Trophoblast cell (in vitro differentiated cells and primary cell): ENCODE data around the gene GATB.

Experiments used
- DNase-seq, 2 donors: peaks; one replicate each; pipeline ENCODE4 v3.0.0-alpha.2; 2016
- H2AFZ ChIP-seq: 2 replicates; pipeline ENCODE4 v1.6.1; 2013; ENCODE audit warnings: low read length, moderate library complexity, mild to moderate bottlenecking; ENCODE audit not compliant: insufficient read depth, poor library complexity
- H2AK5ac ChIP-seq: 2 replicates; pipeline ENCODE4 v1.6.1; 2013; ENCODE audit warnings: mild to moderate bottlenecking, low read length
- H2BK120ac ChIP-seq: 2 replicates; pipeline ENCODE4 v1.6.1; 2013; ENCODE audit warnings: low read length, mild to moderate bottlenecking, moderate library complexity; ENCODE audit not compliant: insufficient read depth, poor library complexity
- H2BK12ac ChIP-seq: 2 replicates; pipeline ENCODE4 v1.6.1; 2013; ENCODE audit warnings: mild to moderate bottlenecking, low read length, moderate library complexity
- H2BK5ac ChIP-seq: 2 replicates; pipeline ENCODE4 v1.6.1; 2013; ENCODE audit warnings: low read length, low read depth, moderate library complexity, mild to moderate bottlenecking; ENCODE audit not compliant: poor library complexity
- H3K14ac ChIP-seq: 2 replicates; pipeline ENCODE4 v1.6.1; 2013; ENCODE audit warnings: mild to moderate bottlenecking, low read length
- H3K18ac ChIP-seq: 2 replicates; pipeline ENCODE4 v1.6.1; 2013; ENCODE audit warnings: mild to moderate bottlenecking, low read length
- H3K23ac ChIP-seq: 2 replicates; pipeline ENCODE4 v1.6.1; 2013; ENCODE audit warnings: low read length
- H3K27ac ChIP-seq: 2 replicates; pipeline ENCODE4 v1.5.1; 2013; ENCODE audit warnings: low read depth, mild to moderate bottlenecking, inconsistent platforms, low read length, moderate library complexity
- H3K27me3 ChIP-seq: 2 replicates; pipeline ENCODE4 v1.6.1; 2013; ENCODE audit warnings: inconsistent platforms, mild to moderate bottlenecking, low read length, moderate library complexity; ENCODE audit not compliant: insufficient read depth
- H3K36me3 ChIP-seq, 2 experiments: 1 replicate in 1 of 2; 2 replicates in 1 of 2; pipeline ENCODE4 v1.6.1; 2013; ENCODE audit warnings: low read length in 2 of 2, mild to moderate bottlenecking in 2 of 2, moderate library complexity in 1 of 2; ENCODE audit not compliant: insufficient read depth in 2 of 2, control insufficient read depth in 1 of 2
- H3K4ac ChIP-seq: 2 replicates; pipeline ENCODE4 v1.6.1; 2013; ENCODE audit warnings: low read depth, mild to moderate bottlenecking, low read length, moderate library complexity
- H3K4me1 ChIP-seq, 2 experiments: 1 replicate in 1 of 2; 2 replicates in 1 of 2; pipeline ENCODE4 v1.6.1; 2013; ENCODE audit warnings: low read length in 2 of 2, mild to moderate bottlenecking in 2 of 2, moderate library complexity in 1 of 2; ENCODE audit not compliant: insufficient read depth in 2 of 2, control insufficient read depth in 1 of 2
- H3K4me2 ChIP-seq: 2 replicates; pipeline ENCODE4 v1.6.1; 2013; ENCODE audit warnings: inconsistent platforms, mild to moderate bottlenecking, low read length, moderate library complexity
- H3K4me3 ChIP-seq: 2 replicates; pipeline ENCODE4 v1.5.1; 2013; ENCODE audit warnings: mild to moderate bottlenecking, low read depth, low read length, inconsistent platforms
- H3K79me1 ChIP-seq: one replicate; pipeline ENCODE4 v1.6.1; 2013; ENCODE audit warnings: low read length
- H3K79me2 ChIP-seq: 2 replicates; pipeline ENCODE4 v1.6.1; 2013; ENCODE audit warnings: low read length, mild to moderate bottlenecking; ENCODE audit not compliant: control insufficient read depth, insufficient read depth, poor library complexity
- H3K9ac ChIP-seq: 2 replicates; pipeline ENCODE4 v1.6.1; 2013; ENCODE audit warnings: mild to moderate bottlenecking, low read length
- H3K9me3 ChIP-seq: 2 replicates; pipeline ENCODE4 v1.6.1; 2013; ENCODE audit warnings: low read depth, mild to moderate bottlenecking, control low read depth, inconsistent platforms, low read length; ENCODE audit not compliant: insufficient read depth
- H4K12ac ChIP-seq: 2 replicates; pipeline ENCODE4 v1.6.1; 2013; ENCODE audit warnings: low read depth, mild to moderate bottlenecking, low read length, moderate library complexity
- H4K8ac ChIP-seq: 2 replicates; pipeline ENCODE4 v1.6.1; 2013; ENCODE audit warnings: low read depth, mild to moderate bottlenecking, low read length, moderate library complexity
- H4K91ac ChIP-seq: one replicate; pipeline ENCODE4 v1.6.1; 2013; ENCODE audit warnings: low read depth, mild to moderate bottlenecking, low read length, moderate library complexity
- WGBS: extraction: QIAGEN DNeasy Blood & Tissue Kit; methylation state at CpG from one replicate; pipeline ENCODE4 v1.1.7; 2013; ENCODE audit warnings: missing lambda C conversion rate; ENCODE audit not compliant: insufficient read length, insufficient coverage; ENCODE audit errors: extremely low coverage; 5-methylcytosine and 5-hydroxymethylcytosine counted together

The GATB gene

GRCh38 chr4:151690876-151691275, 69.9 kb downstream of the GATB start:
- Histone ChIP-seq H2BK120ac (no peak overlapping the region), H2BK5ac (no peak overlapping the region), H3K9ac (no peak overlapping the region), H3K4me3 (no peak overlapping the region), H3K9me3 (no peaks in the 10 kb centered on the region), H2AK5ac (no peak overlapping the region), H2BK12ac (no peak overlapping the region), H3K23ac (no peak overlapping the region), H3K14ac (no peak overlapping the region), H3K4me2 (no peak overlapping the region), H2AFZ (no peak overlapping the region), H4K8ac (no peak overlapping the region), H3K79me2 (peaks cover 3% of the 10 kb centered on the region), H3K79me1 (peaks cover 19% of the 10 kb centered on the region), H3K4me1 (peaks cover 33 to 41% of the 10 kb centered on the region in 2 experiments), H3K27me3 (no peaks in the 10 kb centered on the region), H3K27ac (peak overlapping the region; percentile 68), H4K91ac (peak overlapping the region; percentile 24), H4K12ac (no peak overlapping the region), H3K18ac (no peak overlapping the region), H3K4ac (no peak overlapping the region), H3K36me3 (no peaks in the 10 kb centered on the region)
- no CpG with 5 or more reads among the region's 4 CpGs for WGBS
- no peak for DNase-seq

GRCh38 chr4:151690164-151690870, 70.5 kb downstream of the GATB start:
- H3K9ac ChIP-seq, result no peak overlapping the region
- H3K4ac ChIP-seq, result no peak overlapping the region
- no peak overlapping the region for H2BK120ac ChIP-seq
- H2AFZ ChIP-seq, result no peak overlapping the region
- no peak overlapping the region for H2BK12ac ChIP-seq
- no peak overlapping the region for H4K8ac ChIP-seq
- peaks cover 19% of the 10 kb centered on the region for H3K79me1 ChIP-seq
- peak overlapping the region; percentile 68 for H3K27ac ChIP-seq
- H3K23ac ChIP-seq, result no peak overlapping the region
- no CpG with 5 or more reads among the region's 4 CpGs for WGBS
- no peak overlapping the region for H2AK5ac ChIP-seq
- H3K4me1 ChIP-seq, result peaks cover 32 to 39% of the 10 kb centered on the region in 2 experiments
- H3K36me3 ChIP-seq, result no peaks in the 10 kb centered on the region
- H3K14ac ChIP-seq, result no peak overlapping the region
- peak overlapping the region; percentile 6 for H3K4me2 ChIP-seq
- no peaks in the 10 kb centered on the region for H3K27me3 ChIP-seq
- peak; percentile 48 to 80 for DNase-seq
- peak overlapping the region; percentile 24 for H4K91ac ChIP-seq
- no peaks in the 10 kb centered on the region for H3K9me3 ChIP-seq
- peaks cover 3% of the 10 kb centered on the region for H3K79me2 ChIP-seq
- no peak overlapping the region for H2BK5ac ChIP-seq
- no peak overlapping the region for H3K4me3 ChIP-seq
- H4K12ac ChIP-seq, result no peak overlapping the region
- no peak overlapping the region for H3K18ac ChIP-seq

- Histone ChIP-seq H3K18ac (peak overlapping the region; percentile 4), H3K9me3 (no peaks in the 10 kb centered on the region), H3K79me2 (peaks cover 3% of the 10 kb centered on the region), H4K12ac (no peak overlapping the region), H3K27me3 (no peaks in the 10 kb centered on the region), H4K91ac (peak overlapping the region; percentile 9), H2BK120ac (no peak overlapping the region), H2BK5ac (no peak overlapping the region), H2BK12ac (peak overlapping the region; percentile 1), H3K4me3 (no peak overlapping the region), H3K4me2 (no peak overlapping the region), H3K4me1 (peaks cover 30 to 37% of the 10 kb centered on the region in 2 experiments), H3K36me3 (no peaks in the 10 kb centered on the region), H4K8ac (no peak overlapping the region), H3K27ac (peak overlapping the region; percentile 93), H3K9ac (no peak overlapping the region), H2AFZ (no peak overlapping the region), H3K79me1 (peaks cover 19% of the 10 kb centered on the region), H2AK5ac (no peak overlapping the region), H3K23ac (no peak overlapping the region), H3K4ac (no peak overlapping the region), H3K14ac (peak overlapping the region; percentile 3)
- WGBS, result no CpG with 5 or more reads among the region's 10 CpGs
- peak; percentile 61 to 79 for DNase-seq
Observed at GRCh38 chr4:151689211-151689991, 71.4 kb downstream of the GATB start.

- Histone ChIP-seq H4K8ac (no peak overlapping the region), H2BK120ac (no peak overlapping the region), H2AFZ (no peak overlapping the region), H4K12ac (no peak overlapping the region), H3K4ac (no peak overlapping the region), H2BK12ac (peak overlapping the region; percentile 37), H3K18ac (no peak overlapping the region), H3K4me2 (no peak overlapping the region), H3K14ac (no peak overlapping the region), H3K27ac (peak overlapping the region; percentile 93), H3K9ac (no peak overlapping the region), H2AK5ac (no peak overlapping the region), H2BK5ac (no peak overlapping the region), H3K9me3 (no peaks in the 10 kb centered on the region), H3K36me3 (peaks cover 0 to 3% of the 10 kb centered on the region in 2 experiments), H4K91ac (peak overlapping the region; percentile 39), H3K79me1 (peaks cover 18% of the 10 kb centered on the region), H3K27me3 (no peaks in the 10 kb centered on the region), H3K4me1 (peaks cover 30 to 37% of the 10 kb centered on the region in 2 experiments), H3K4me3 (no peak overlapping the region), H3K23ac (no peak overlapping the region), H3K79me2 (peaks cover 3% of the 10 kb centered on the region)
- DNase-seq, result no peak
Observed at GRCh38 chr4:151688785-151689043, 72.1 kb downstream of the GATB start.
